NB4 (cell line): ENCODE results near the gene LIN28A.

Experiments
- CTCF ChIP-seq: IDR thresholded peaks from one replicate; pipeline ENCODE4 v1.5.1; 2012; ENCODE audit warnings: low read depth, low read length
- MAX ChIP-seq: IDR thresholded peaks from 2 replicates; pipeline ENCODE4 v1.6.1; 2011; ENCODE audit warnings: low read depth, low read length
- MYC ChIP-seq: IDR thresholded peaks from 2 replicates; pipeline ENCODE4 v1.6.1; 2011; ENCODE audit warnings: low read depth, low read length
- POLR2A ChIP-seq: IDR thresholded peaks from 2 replicates; pipeline ENCODE4 v1.6.1; 2011; ENCODE audit warnings: mild to moderate bottlenecking; ENCODE audit not compliant: insufficient read length; ENCODE audit errors: extremely low read depth

GRCh38 chr1:26410706-26411623 is at the start of gene LIN28A:
- TF ChIP-seq POLR2A: no peak
- TF ChIP-seq CTCF: no peak
- no peak for TF ChIP-seq MAX
- TF ChIP-seq MYC: no peak
